Adrenal gland (tissue), 19 donors: ENCODE measurements around the gene TMEM9B. TPM values are rescaled to one million over a fixed set of nuclear protein-coding genes. Genes with fewer than 3 reads are reported as not detected.
A peak's percentile ranks its signal among the peaks of the same experiment; 100 is the strongest.
"Not testable (repeated sequence)": the region's sequence is repeated elsewhere in the genome, so short reads cannot be mapped to it uniquely, and the experiment has no call there.

Experiments used
- DNase-seq, 7 donors: peaks; one replicate each; pipeline ENCODE4 v3.0.0-alpha.2; 2019 to 2020
- H3K27ac ChIP-seq, 5 donors: fragments of 200-600 bp; sonication (generic) in 4 of 5; 1 replicate in 3 of 5; 2 replicates in 2 of 5; pipeline versions ENCODE4 v1.5.1 to v1.8.0; 2016 to 2020; ENCODE audit warnings: mild to moderate bottlenecking in 1 of 5
- H3K27me3 ChIP-seq: fragments of 200-600 bp; 2 replicates; pipeline ENCODE4 v1.8.0; 2021
- H3K36me3 ChIP-seq, 2 donors: fragments of 200-600 bp; replicated peaks in 1 of 2; 1 replicate in 1 of 2; 2 replicates in 1 of 2; pipeline versions ENCODE4 v1.5.1 to v1.8.0; 2018 to 2022
- H3K4me1 ChIP-seq, 2 donors: fragments of 200-600 bp; replicated peaks in 1 of 2; 1 replicate in 1 of 2; 2 replicates in 1 of 2; pipeline versions ENCODE4 v1.5.1 to v1.8.0; 2018 to 2021
- H3K4me3 ChIP-seq, 4 donors: fragments of 200-600 bp; sonication (generic) in 3 of 4; one replicate each; pipeline ENCODE4 v1.5.1; 2016 to 2018
- H3K9me3 ChIP-seq, 3 donors: fragments of 200-600 bp; sonication (generic) in 1 of 3; replicated peaks in 1 of 3; 1 replicate in 2 of 3; 2 replicates in 1 of 3; pipeline versions ENCODE4 v1.5.1 to v1.8.0; 2016 to 2021
- POLR2A ChIP-seq, 2 donors: fragments of 450-650 bp; IDR thresholded peaks; one replicate each; pipeline ENCODE4 v1.6.1; 2017; ENCODE audit warnings: antibody characterized with exemption in 2 of 2, mild to moderate bottlenecking in 2 of 2, moderate library complexity in 1 of 2
- WGBS, 4 donors: extraction: QIAGEN DNeasy Blood & Tissue Kit in 2 of 4; methylation state at CpG; one replicate each; pipeline versions ENCODE4 v1.1.5 to v1.1.7; 2013 to 2017; 5-methylcytosine and 5-hydroxymethylcytosine counted together
- intact Hi-C, 2 donors: fragments of 100-400 bp; cut with DNase I; formaldehyde crosslinking; loops; one replicate each; pipeline versions ENCODE4 v1.14.1 to v1.15.0; 2022 to 2023
- long read RNA-seq, 10 donors: library from polyadenylated mRNA in 3 of 10; unstranded in 2 of 10; stranded (forward) in 1 of 10; transcript quantifications; one replicate each; pipeline ENCODE4 v2.0.0 and lab custom pipeline, GENCODE V29; 2021 to 2026
- polyA plus RNA-seq, 3 donors: library from polyadenylated mRNA; stranded (reverse); fragments of 200-250 nt in 2 of 3; fragments of 350-450 nt in 1 of 3; fragmentation: Illumina TruSeq in 1 of 3; extraction: RNeasy Lipid Tissue Mini Kit (QIAGEN cat#74804) in 1 of 3; gene quantifications; one replicate each; pipeline ENCODE4 v1.2.3, GENCODE V29; 2013 to 2014
- total RNA-seq, 9 donors: library from RNA; depleted of rRNA in 4 of 9; stranded (reverse); fragments of >200 nt in 4 of 9; fragments of 120-200 nt in 1 of 9; fragmentation: NEBNext Ultra II Directional in 1 of 9; extraction: Animal tissue kit (Norgen Biotek cat#: 25700) in 1 of 9; gene quantifications; one replicate each; pipeline versions ENCODE4 v1.1.0 to v1.2.4, GENCODE V29; 2013 to 2023
- TF ChIP-seq, protein P1 (sequence below), 6 experiments: fragments of 450-650 bp in 4 of 6; fragments of 200-600 bp in 2 of 6; sonication (generic) in 1 of 6; IDR thresholded peaks; 1 replicate in 5 of 6; 2 replicates in 1 of 6; pipeline versions ENCODE4 v1.5.1 to v1.8.0; 2016 to 2021; ENCODE audit warnings: antibody characterized with exemption in 6 of 6, mild to moderate bottlenecking in 2 of 6, moderate library complexity in 1 of 6
- donor health status: healthy with polysubstance abuse.
- donor health status: Bipolar disorder and iron deficiency.
- donor health status: DM: yes; HTN: yes; CAD: no.
- donor health status: DM: no; HTN: no; CAD: no.
- donor health status: DM: no; HTN: no; CAD: no.
- donor health status: DM: yes; HTN: yes; CAD: no.

TMEM9B gene
- total RNA-seq, result 10 to 100 TPM; 29.1 to 69.6 (median 47.2) TPM
- polyA plus RNA-seq, result 10 to 100 TPM; 18.6 to 76.3 (median 22.7) TPM
- long read RNA-seq, donor 1, transcript TMEM9B-205 (5 exons, 2,083 nt), result major isoform, 37 of 41 reads
- long read RNA-seq, donor 1, partial matches to known transcripts, result 0 of 41 reads
- long read RNA-seq, donor 1, other reads (novel, unspliced or antisense), result 0 of 41 reads
- long read RNA-seq, donor 2, transcript TMEM9B-205 (5 exons, 2,083 nt), result major isoform, 21 of 25 reads
- long read RNA-seq, donor 2, partial matches to known transcripts, result 0 of 25 reads
- long read RNA-seq, donor 2, other reads (novel, unspliced or antisense), result 0 of 25 reads
- long read RNA-seq, donor 3, transcript TMEM9B-205 (5 exons, 2,083 nt), result major isoform, 32 of 33 reads
- long read RNA-seq, donor 3, partial matches to known transcripts, result 0 of 33 reads
- long read RNA-seq, donor 3, other reads (novel, unspliced or antisense), result 0 of 33 reads
- long read RNA-seq, donor 4, transcript TMEM9B-202 (5 exons, 1,433 nt), result minor isoform, 7 of 97 reads
- long read RNA-seq, donor 4, transcript TMEM9B-205 (5 exons, 2,083 nt), result major isoform, 85 of 97 reads
- long read RNA-seq, donor 4, partial matches to known transcripts, result 1 of 97 reads
- long read RNA-seq, donor 4, other reads (novel, unspliced or antisense), result 1 of 97 reads
- long read RNA-seq, donor 5, transcript TMEM9B-205 (5 exons, 2,083 nt), result major isoform, 117 of 133 reads
- long read RNA-seq, donor 5, transcript TMEM9B-202 (5 exons, 1,433 nt), result minor isoform, 10 of 133 reads
- long read RNA-seq, donor 5, partial matches to known transcripts, result 0 of 133 reads
- long read RNA-seq, donor 5, other reads (novel, unspliced or antisense), result 2 of 133 reads
- long read RNA-seq, donor 6, transcript TMEM9B-205 (5 exons, 2,083 nt), result major isoform, 42 of 49 reads
- long read RNA-seq, donor 6, transcript TMEM9B-202 (5 exons, 1,433 nt), result minor isoform, 7 of 49 reads
- long read RNA-seq, donor 6, partial matches to known transcripts, result 0 of 49 reads
- long read RNA-seq, donor 6, other reads (novel, unspliced or antisense), result 0 of 49 reads
- long read RNA-seq, donor 7, transcript TMEM9B-205 (5 exons, 2,083 nt), result major isoform, 12 of 13 reads
- long read RNA-seq, donor 7, partial matches to known transcripts, result 0 of 13 reads
- long read RNA-seq, donor 7, other reads (novel, unspliced or antisense), result 0 of 13 reads
- long read RNA-seq, donor 8, transcript TMEM9B-205 (5 exons, 2,083 nt), result major isoform, 39 of 41 reads
- long read RNA-seq, donor 8, partial matches to known transcripts, result 0 of 41 reads
- long read RNA-seq, donor 8, other reads (novel, unspliced or antisense), result 0 of 41 reads
- long read RNA-seq, donor 9, transcript TMEM9B-205 (5 exons, 2,083 nt), result major isoform, 19 of 23 reads
- long read RNA-seq, donor 9, partial matches to known transcripts, result 0 of 23 reads
- long read RNA-seq, donor 9, other reads (novel, unspliced or antisense), result 0 of 23 reads
- long read RNA-seq, donor 10, transcript TMEM9B-205 (5 exons, 2,083 nt), result major isoform, 14 of 15 reads
- long read RNA-seq, donor 10, partial matches to known transcripts, result 0 of 15 reads
- long read RNA-seq, donor 10, other reads (novel, unspliced or antisense), result 0 of 15 reads

DNA sequence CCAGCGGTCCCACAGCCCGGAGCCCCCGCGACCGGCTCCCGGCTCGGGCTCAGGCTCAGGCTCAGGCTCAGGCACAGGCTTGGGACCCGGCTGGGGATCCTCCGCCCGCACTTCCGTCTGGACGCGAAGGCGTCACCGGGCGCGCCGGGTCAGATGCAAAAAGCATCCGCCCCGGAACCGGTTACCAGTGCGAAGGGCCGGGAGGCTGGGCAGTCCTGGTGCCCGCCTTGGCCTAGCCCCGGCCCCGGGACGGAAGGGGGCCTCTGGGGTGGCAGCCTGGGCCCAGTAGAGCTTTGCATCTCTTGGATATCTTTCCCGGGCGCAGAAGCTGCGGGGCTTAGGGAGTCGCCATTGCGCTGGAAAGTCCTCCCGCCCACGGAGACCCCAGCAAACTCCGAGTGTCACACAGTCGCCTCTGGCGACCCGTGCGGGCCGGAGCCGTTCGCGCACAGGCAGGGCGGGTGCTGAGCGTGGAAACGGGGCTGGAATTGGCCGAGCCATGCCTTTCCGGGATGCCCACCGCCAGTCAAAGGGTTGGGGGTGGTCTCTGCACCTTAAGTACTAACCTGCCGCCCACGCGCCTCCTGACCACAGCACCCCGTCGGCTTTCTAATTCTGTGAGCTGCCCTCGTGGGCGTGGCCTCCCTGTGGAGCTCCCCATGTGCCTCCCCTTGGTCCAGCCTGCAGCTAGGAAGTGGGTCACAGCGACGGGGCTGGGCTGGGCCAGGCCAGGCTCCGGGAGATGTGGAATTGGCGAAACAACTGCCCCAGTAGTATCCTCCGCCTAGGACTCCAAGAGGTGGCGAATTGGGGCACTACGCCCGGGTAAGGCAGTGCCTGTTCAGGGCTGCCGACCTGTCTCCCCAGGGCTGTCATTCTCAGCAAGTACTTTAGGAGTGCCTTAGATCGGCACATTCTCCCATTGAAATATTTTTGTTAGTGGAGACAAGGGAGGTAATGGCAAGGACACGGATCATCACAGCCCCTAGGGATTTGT, at the start of gene TMEM9B:
Gene TMEM9B, minus strand, starts transcription at position 119 of the 997 bp plus-strand sequence. CDS start 129 bp downstream, outside the sequence.
- Histone ChIP-seq H3K4me1 (peaks cover 19 to 35% of the 10 kb centered on the region in 2 donors), H3K4me3 (peak within 1 kb of the TSS; percentile 26 to 89 (median 70)), H3K27ac (peak within 1 kb of the TSS; percentile 79 to 99 (median 95)), H3K9me3 (no peaks in the 10 kb centered on the region), H3K27me3 (no peaks in the 10 kb centered on the region), H3K36me3 (no peaks in the 10 kb centered on the region)
- DNase-seq, result peak; percentile 91 to 97 (median 96)
- intact Hi-C loops, result loop anchor here in 1 of 2 donors (5.0 kb wide), 1 partner anchor 277 kb away; no protein-coding TSS in a partner anchor
- peak; percentile 86 to 97 for TF ChIP-seq POLR2A (IDR thresholded peaks at IDR 0.05)
- TF ChIP-seq, protein P1, sequence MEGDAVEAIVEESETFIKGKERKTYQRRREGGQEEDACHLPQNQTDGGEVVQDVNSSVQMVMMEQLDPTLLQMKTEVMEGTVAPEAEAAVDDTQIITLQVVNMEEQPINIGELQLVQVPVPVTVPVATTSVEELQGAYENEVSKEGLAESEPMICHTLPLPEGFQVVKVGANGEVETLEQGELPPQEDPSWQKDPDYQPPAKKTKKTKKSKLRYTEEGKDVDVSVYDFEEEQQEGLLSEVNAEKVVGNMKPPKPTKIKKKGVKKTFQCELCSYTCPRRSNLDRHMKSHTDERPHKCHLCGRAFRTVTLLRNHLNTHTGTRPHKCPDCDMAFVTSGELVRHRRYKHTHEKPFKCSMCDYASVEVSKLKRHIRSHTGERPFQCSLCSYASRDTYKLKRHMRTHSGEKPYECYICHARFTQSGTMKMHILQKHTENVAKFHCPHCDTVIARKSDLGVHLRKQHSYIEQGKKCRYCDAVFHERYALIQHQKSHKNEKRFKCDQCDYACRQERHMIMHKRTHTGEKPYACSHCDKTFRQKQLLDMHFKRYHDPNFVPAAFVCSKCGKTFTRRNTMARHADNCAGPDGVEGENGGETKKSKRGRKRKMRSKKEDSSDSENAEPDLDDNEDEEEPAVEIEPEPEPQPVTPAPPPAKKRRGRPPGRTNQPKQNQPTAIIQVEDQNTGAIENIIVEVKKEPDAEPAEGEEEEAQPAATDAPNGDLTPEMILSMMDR (IDR thresholded peaks at IDR 0.05), result peak in 1 of 6 experiments; percentile 12
- WGBS, 4 donors, result 0 to 1% (median 0%) methylated on average over 1 to 67 of the region's 67 CpGs

DNA sequence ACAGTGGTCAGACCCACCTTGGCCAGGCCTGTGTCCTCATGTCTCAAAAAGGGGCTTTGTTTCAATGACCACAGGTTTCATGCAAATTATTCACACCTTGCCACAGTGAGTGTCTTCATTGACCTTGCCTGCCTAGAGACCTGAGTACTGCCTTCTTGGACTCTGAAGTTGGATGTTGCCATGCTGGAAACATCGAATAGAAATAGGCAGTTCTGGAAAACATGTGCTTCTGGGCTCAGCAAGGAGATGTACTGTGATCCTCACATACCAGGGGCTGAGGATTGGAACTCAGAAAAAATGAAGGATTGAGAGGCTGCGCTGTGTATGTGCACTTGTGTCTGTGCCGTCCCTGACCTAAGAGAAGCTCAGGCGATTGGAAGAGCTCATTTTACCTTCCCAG, 49.1 kb upstream of the TMEM9B start:
- no peaks in the 10 kb centered on the region for H3K36me3 ChIP-seq
- 88 to 90% (median 89%) methylated on average over 4 of the region's 4 CpGs for WGBS, 4 donors

DNA sequence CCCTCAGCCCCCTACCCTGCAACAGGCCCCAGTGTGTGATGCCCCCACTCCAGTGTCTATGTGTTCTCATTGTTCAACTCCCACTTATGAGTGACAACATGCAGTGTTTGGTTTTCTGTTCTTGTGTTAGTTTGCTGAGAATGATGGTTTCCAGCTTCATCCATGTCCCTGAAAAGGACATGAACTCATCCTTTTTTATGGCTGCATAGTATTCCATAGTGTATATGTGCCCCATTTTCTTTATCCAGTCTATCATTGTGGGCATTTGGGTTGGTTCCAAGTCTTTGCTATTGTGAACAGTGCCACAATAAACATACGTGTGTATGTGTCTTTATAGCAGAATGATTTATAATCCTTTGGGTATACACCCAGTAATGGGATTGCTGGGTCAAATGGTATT, 45.3 kb upstream of the TMEM9B start:
- DNase-seq, H3K27me3 ChIP-seq, H3K36me3 ChIP-seq, H3K27ac ChIP-seq, intact Hi-C loops, H3K4me1 ChIP-seq, H3K9me3 ChIP-seq, H3K4me3 ChIP-seq: not testable (repeated sequence)
- 62 to 73% (median 68%) methylated on average over 1 of the region's 1 CpG for WGBS, 4 donors

More for the DNA sequence above, 49.1 kb upstream of the TMEM9B start:
- TF ChIP-seq POLR2A (IDR thresholded peaks at IDR 0.05), result no peak
- TF ChIP-seq, protein P1 (IDR thresholded peaks at IDR 0.05), result no peak
- intact Hi-C loops, result no loop called here
- H3K4me3 ChIP-seq, result no peak overlapping the region
- H3K9me3 ChIP-seq, result no peaks in the 10 kb centered on the region
- DNase-seq, result no peak
- H3K27ac ChIP-seq, result no peak overlapping the region
- H3K4me1 ChIP-seq, result peaks cover 0 to 7% of the 10 kb centered on the region in 2 donors
- no peaks in the 10 kb centered on the region for H3K27me3 ChIP-seq
